ENCODE results near the gene EIF5AL1.

The EIF5AL1 gene

GRCh38 chr10:79475119-79475653, 37.1 kb upstream of the EIF5AL1 start:
- no peaks in the 10 kb centered on the region for H3K36me3 ChIP-seq (ENCODE audit: control insufficient read depth, insufficient read depth, low read length)
- H3K27me3 ChIP-seq (replicated peaks; ENCODE audit: control insufficient read depth, insufficient read depth, low read length) = peaks cover 2% of the 10 kb centered on the region; the same call in 1 of the 2 replicates
- TF ChIP-seq CTCF (IDR thresholded peaks at IDR 0.05; ENCODE audit: insufficient read depth, low read length, poor library complexity, severe bottlenecking) = no peak
- DNase-seq (ENCODE audit: extremely low read depth, insufficient read length) = no peak
- H3K4me3 ChIP-seq (replicated peaks; ENCODE audit: low read depth, low read length) = no peak overlapping the region

DNA sequence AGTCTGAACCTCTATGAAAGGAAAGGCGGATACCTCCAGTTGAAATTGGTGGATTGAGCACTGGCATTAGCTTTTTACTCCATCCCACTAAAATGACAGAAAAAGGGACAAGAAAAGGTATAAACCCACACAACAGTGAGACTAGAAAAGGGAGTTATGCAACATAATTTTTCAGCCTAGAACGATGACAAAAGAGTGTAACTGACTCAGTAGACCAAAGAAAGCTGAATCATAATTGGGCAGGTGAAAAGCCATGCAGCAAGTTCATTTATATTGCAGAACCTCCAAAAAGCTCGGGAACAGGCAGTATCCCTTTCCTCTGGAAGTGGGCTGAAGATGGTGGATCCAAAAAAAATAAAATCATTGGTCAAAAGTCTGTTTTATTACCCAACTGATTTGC, 36.5 kb upstream of the EIF5AL1 start:
- TF ChIP-seq CTCF (IDR thresholded peaks at IDR 0.05; ENCODE audit: insufficient read depth, low read length, poor library complexity, severe bottlenecking) = no peak
- H3K27me3 ChIP-seq (replicated peaks; ENCODE audit: control insufficient read depth, insufficient read depth, low read length) = peaks cover 2% of the 10 kb centered on the region; the same call in 1 of the 2 replicates
- no peaks in the 10 kb centered on the region for H3K36me3 ChIP-seq (ENCODE audit: control insufficient read depth, insufficient read depth, low read length)
- no peak overlapping the region for H3K4me3 ChIP-seq (replicated peaks; ENCODE audit: low read depth, low read length)
- DNase-seq (ENCODE audit: extremely low read depth, insufficient read length) = no peak

- no peak for TF ChIP-seq CTCF (IDR thresholded peaks at IDR 0.05; ENCODE audit: insufficient read depth, low read length, poor library complexity, severe bottlenecking)
- DNase-seq (ENCODE audit: extremely low read depth, insufficient read length) = no peak
- Histone ChIP-seq H3K36me3 (ENCODE audit: control insufficient read depth, insufficient read depth, low read length) (no peaks in the 10 kb centered on the region), H3K27me3 (replicated peaks; ENCODE audit: control insufficient read depth, insufficient read depth, low read length) (peaks cover 2% of the 10 kb centered on the region; the same call in 1 of the 2 replicates), H3K4me3 (replicated peaks; ENCODE audit: low read depth, low read length) (no peak overlapping the region)
Observed at GRCh38 chr10:79476645-79477044, 35.7 kb upstream of the EIF5AL1 start.

DNA sequence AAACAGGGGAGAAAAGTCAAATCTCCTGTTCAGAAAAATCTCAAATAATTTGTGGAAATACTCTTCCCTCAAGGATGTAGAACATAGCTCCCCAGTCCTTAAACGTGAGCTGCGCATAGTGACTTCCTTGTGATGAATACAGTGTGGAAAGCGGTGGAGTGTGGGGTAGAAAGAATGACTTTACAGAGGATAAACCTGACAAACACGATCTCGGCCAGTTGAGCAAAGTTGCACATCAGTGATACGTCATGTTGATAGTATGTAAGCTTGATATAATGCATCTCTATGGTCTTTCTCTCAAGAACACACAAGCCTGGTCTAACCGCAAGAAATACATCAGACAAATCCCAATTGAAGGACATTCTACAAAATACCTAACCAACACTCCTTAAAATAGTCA, 34.9 kb upstream of the EIF5AL1 start:
- TF ChIP-seq CTCF (IDR thresholded peaks at IDR 0.05; ENCODE audit: insufficient read depth, low read length, poor library complexity, severe bottlenecking) = no peak
- Histone ChIP-seq H3K4me3 (replicated peaks; ENCODE audit: low read depth, low read length) (no peak overlapping the region), H3K27me3 (replicated peaks; ENCODE audit: control insufficient read depth, insufficient read depth, low read length) (peaks cover 2% of the 10 kb centered on the region; the same call in 1 of the 2 replicates), H3K36me3 (ENCODE audit: control insufficient read depth, insufficient read depth, low read length) (no peaks in the 10 kb centered on the region)
- DNase-seq (ENCODE audit: extremely low read depth, insufficient read length) = no peak

DNA sequence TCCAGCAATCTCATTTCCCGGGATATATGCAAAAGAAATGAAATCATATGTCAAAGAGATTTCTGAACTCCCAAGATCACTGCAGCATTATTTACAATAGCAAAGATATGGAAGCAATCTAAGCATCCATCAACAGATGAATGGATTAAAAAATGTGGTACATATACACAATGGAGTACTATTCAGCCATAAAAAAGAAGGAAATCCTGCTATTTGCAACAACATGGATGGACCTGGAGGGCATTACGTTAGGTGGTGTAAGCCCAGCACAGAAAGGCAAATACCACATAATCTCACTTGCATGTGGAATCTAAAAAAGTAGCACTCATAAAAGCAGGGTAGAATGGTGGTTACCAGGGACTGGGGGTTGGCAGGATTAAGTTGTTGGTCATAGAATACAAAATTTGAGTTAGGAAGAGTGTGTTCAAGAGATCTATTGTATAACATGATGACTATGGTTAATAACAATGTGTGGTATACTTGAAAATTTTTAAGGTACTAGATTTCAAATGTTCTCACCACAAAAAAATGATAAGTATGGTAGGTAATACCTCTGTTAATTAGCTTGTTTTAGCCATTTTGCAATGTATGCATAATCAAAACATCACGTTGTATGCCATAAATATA, 32.9 kb upstream of the EIF5AL1 start:
- TF ChIP-seq CTCF (IDR thresholded peaks at IDR 0.05; ENCODE audit: insufficient read depth, low read length, poor library complexity, severe bottlenecking) = no peak
- peaks cover 2% of the 10 kb centered on the region; the same call in 1 of the 2 replicates for H3K27me3 ChIP-seq (replicated peaks; ENCODE audit: control insufficient read depth, insufficient read depth, low read length)
- H3K36me3 ChIP-seq (ENCODE audit: control insufficient read depth, insufficient read depth, low read length) = no peaks in the 10 kb centered on the region
- no peak for DNase-seq (ENCODE audit: extremely low read depth, insufficient read length)
- no peak overlapping the region for H3K4me3 ChIP-seq (replicated peaks; ENCODE audit: low read depth, low read length)
